Tibial artery (tissue), 4 donors: ENCODE results near the gene AIRE.

ENCODE experiments used
- DNase-seq, 2 donors: peaks; one replicate each; pipeline ENCODE4 v3.0.0-alpha.2; 2019
- H3K27ac ChIP-seq, 2 donors: fragments of 200-600 bp; sonication (generic) in 1 of 2; 1 replicate in 1 of 2; 2 replicates in 1 of 2; pipeline ENCODE4 v1.5.1; 2018 to 2019; ENCODE audit warnings: mild to moderate bottlenecking in 1 of 2
- H3K27me3 ChIP-seq, 2 donors: fragments of 200-600 bp; sonication (generic) in 1 of 2; one replicate each; pipeline versions ENCODE4 v1.5.1 to v1.6.0; 2016 to 2019
- H3K36me3 ChIP-seq, 3 donors: fragments of 200-600 bp; sonication (generic) in 2 of 3; one replicate each; pipeline ENCODE4 v1.5.1; 2016 to 2019; ENCODE audit warnings: mild to moderate bottlenecking in 2 of 3
- H3K4me1 ChIP-seq, 4 donors: fragments of 200-600 bp; sonication (generic) in 2 of 4; 1 replicate in 3 of 4; 2 replicates in 1 of 4; pipeline ENCODE4 v1.5.1; 2016 to 2019
- H3K4me3 ChIP-seq, 2 donors: fragments of 200-600 bp; sonication (generic) in 1 of 2; 1 replicate in 1 of 2; 2 replicates in 1 of 2; pipeline ENCODE4 v1.5.1; 2018 to 2019; ENCODE audit warnings: mild to moderate bottlenecking in 2 of 2
- H3K9me3 ChIP-seq, 3 donors: fragments of 200-600 bp; sonication (generic) in 1 of 3; one replicate each; pipeline ENCODE4 v1.5.1; 2016 to 2019
- CTCF ChIP-seq, 2 experiments: fragments of 200-600 bp in 1 of 2; fragments of 450-650 bp in 1 of 2; IDR thresholded peaks; one replicate each; pipeline ENCODE4 v1.5.1; 2017 to 2019; ENCODE audit warnings: antibody characterized with exemption in 2 of 2, mild to moderate bottlenecking in 1 of 2, moderate library complexity in 1 of 2
- intact Hi-C: fragments of 100-400 bp; cut with DNase I; formaldehyde crosslinking; loops from one replicate; pipeline ENCODE4 v1.15.0; 2023; ENCODE audit warnings: low total_unique reads

Gene AIRE

GRCh38 chr21:44331650-44332307, 46.1 kb downstream of the AIRE start:
- intact Hi-C loops = no loop called here
- Histone ChIP-seq H3K4me1 (no peaks in the 10 kb centered on the region), H3K4me3 (no peak overlapping the region), H3K27ac (no peak overlapping the region), H3K9me3 (no peaks in the 10 kb centered on the region), H3K27me3 (no peaks in the 10 kb centered on the region), H3K36me3 (peaks cover 0 to 77% (median 56%) of the 10 kb centered on the region in 3 donors)
- no peak for DNase-seq
- TF ChIP-seq CTCF (IDR thresholded peaks at IDR 0.05) = no peak

- no peaks in the 10 kb centered on the region for H3K9me3 ChIP-seq
- no peaks in the 10 kb centered on the region for H3K4me1 ChIP-seq
- H3K27ac ChIP-seq = no peak overlapping the region
- no peak overlapping the region for H3K4me3 ChIP-seq
- H3K27me3 ChIP-seq = no peaks in the 10 kb centered on the region
- TF ChIP-seq CTCF (IDR thresholded peaks at IDR 0.05) = no peak
- peaks cover 0 to 77% (median 50%) of the 10 kb centered on the region in 3 donors for H3K36me3 ChIP-seq
- no peak for DNase-seq
- intact Hi-C loops = no loop called here
These were observed 46.7 kb downstream of the AIRE start for GRCh38 chr21:44332383-44332782.

DNA sequence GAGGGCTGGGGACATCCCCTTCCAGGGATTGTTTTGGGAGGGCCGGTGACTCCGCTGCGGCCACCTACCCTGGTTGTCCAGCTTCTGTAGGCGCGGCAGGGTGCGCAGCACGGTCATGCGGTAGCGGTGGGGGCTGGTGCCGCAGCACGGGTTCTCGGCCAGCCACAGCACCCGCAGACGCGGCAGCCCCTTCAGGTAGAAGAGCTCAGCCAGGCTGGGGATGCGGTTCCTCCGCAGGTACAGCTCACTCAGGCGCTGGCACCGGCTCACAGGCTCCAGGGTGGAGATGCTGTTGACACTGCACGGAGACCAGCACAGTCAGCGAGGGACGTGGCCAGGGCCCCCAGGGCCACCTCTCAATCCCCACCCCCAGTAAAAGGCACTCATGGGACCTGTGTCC, 47.3 kb downstream of the AIRE start:
- no peak for TF ChIP-seq CTCF (IDR thresholded peaks at IDR 0.05)
- H3K9me3 ChIP-seq = no peaks in the 10 kb centered on the region
- intact Hi-C loops = no loop called here
- no peak overlapping the region for H3K4me3 ChIP-seq
- no peak for DNase-seq
- H3K27me3 ChIP-seq = no peaks in the 10 kb centered on the region
- peaks cover 0 to 3% (median 2%) of the 10 kb centered on the region in 4 donors for H3K4me1 ChIP-seq
- H3K36me3 ChIP-seq = peaks cover 0 to 72% (median 48%) of the 10 kb centered on the region in 3 donors
- no peak overlapping the region for H3K27ac ChIP-seq

- intact Hi-C loops = no loop called here
- no peak for DNase-seq
- peaks cover 0 to 66% (median 48%) of the 10 kb centered on the region in 3 donors for H3K36me3 ChIP-seq
These were observed 48.0 kb downstream of the AIRE start for GRCh38 chr21:44333509-44334328.

More at GRCh38 chr21:44333509-44334328, 48.0 kb downstream of the AIRE start:
- Histone ChIP-seq H3K4me3 (no peak overlapping the region), H3K27me3 (no peaks in the 10 kb centered on the region), H3K27ac (no peak overlapping the region), H3K4me1 (peaks cover 0 to 7% (median 6%) of the 10 kb centered on the region in 4 donors), H3K9me3 (no peaks in the 10 kb centered on the region)
- no peak for TF ChIP-seq CTCF (IDR thresholded peaks at IDR 0.05)
